CD14-positive monocyte (primary cell): ENCODE data around the gene AMELX. TPM values are rescaled to one million over a fixed set of nuclear protein-coding genes. Genes with fewer than 3 reads are reported as not detected.

Experiments used
- DNase-seq, 3 donors: peaks; one replicate each; pipeline ENCODE4 v3.0.0-alpha.2; 2011 to 2022
- H2AFZ ChIP-seq: 2 replicates; pipeline ENCODE4 v1.6.0; 2012; ENCODE audit warnings: mild to moderate bottlenecking, low read depth, low read length, inconsistent platforms; ENCODE audit not compliant: insufficient read depth, poor library complexity, severe bottlenecking
- H3K27ac ChIP-seq, 2 donors: 1 replicate in 1 of 2; 2 replicates in 1 of 2; pipeline ENCODE4 v1.5.1; 2012 to 2013; ENCODE audit warnings: low read length in 2 of 2, control low read depth in 1 of 2, inconsistent platforms in 1 of 2, low read depth in 1 of 2, mild to moderate bottlenecking in 1 of 2
- H3K27me3 ChIP-seq, 2 donors: one replicate each; pipeline versions ENCODE4 v1.6.0 to v1.6.1; 2011 to 2013; ENCODE audit warnings: low read length in 2 of 2; ENCODE audit not compliant: control insufficient read depth in 2 of 2, insufficient read depth in 2 of 2
- H3K36me3 ChIP-seq, 2 donors: replicated peaks in 1 of 2; 1 replicate in 1 of 2; 2 replicates in 1 of 2; pipeline versions ENCODE4 v1.5.1 to v1.6.1; 2012 to 2013; ENCODE audit warnings: low read length in 2 of 2, control low read depth in 1 of 2, inconsistent platforms in 1 of 2, mild to moderate bottlenecking in 1 of 2; ENCODE audit not compliant: insufficient read depth in 2 of 2, control insufficient read depth in 1 of 2
- H3K4me1 ChIP-seq, 2 donors: 1 replicate in 1 of 2; 2 replicates in 1 of 2; pipeline versions ENCODE4 v1.5.1 to v1.6.1; 2012 to 2013; ENCODE audit warnings: low read length in 2 of 2, control low read depth in 1 of 2, inconsistent platforms in 1 of 2, mild to moderate bottlenecking in 1 of 2, moderate library complexity in 1 of 2; ENCODE audit not compliant: insufficient read depth in 2 of 2, control insufficient read depth in 1 of 2
- H3K4me2 ChIP-seq: replicated peaks from 2 replicates; pipeline ENCODE3; 2012; ENCODE audit warnings: low read length, moderate library complexity, mild to moderate bottlenecking; ENCODE audit not compliant: poor library complexity, severe bottlenecking; ENCODE audit errors: extremely low read depth
- H3K4me3 ChIP-seq, 3 experiments: fragments of 200-600 bp in 1 of 3; sonication (generic) in 1 of 3; replicated peaks in 1 of 3; 1 replicate in 2 of 3; 2 replicates in 1 of 3; pipeline ENCODE4 v1.5.1; 2011 to 2013; ENCODE audit warnings: low read length in 3 of 3, mild to moderate bottlenecking in 3 of 3, control low read depth in 2 of 3, low read depth in 2 of 3, inconsistent platforms in 1 of 3, moderate library complexity in 1 of 3
- H3K79me2 ChIP-seq: 2 replicates; pipeline ENCODE4 v1.6.0; 2012; ENCODE audit warnings: mild to moderate bottlenecking, control low read depth, inconsistent platforms, low read length, moderate library complexity; ENCODE audit not compliant: insufficient read depth
- H3K9ac ChIP-seq: 2 replicates; pipeline ENCODE4 v1.6.0; 2017; ENCODE audit warnings: low read length, mild to moderate bottlenecking; ENCODE audit not compliant: insufficient read depth, poor library complexity, severe bottlenecking
- H3K9me3 ChIP-seq, 2 donors: replicated peaks in 1 of 2; 1 replicate in 1 of 2; 2 replicates in 1 of 2; pipeline versions ENCODE4 v1.5.1 to v1.6.1; 2012 to 2013; ENCODE audit warnings: low read length in 2 of 2, control low read depth in 1 of 2; ENCODE audit not compliant: control insufficient read depth in 1 of 2, insufficient read depth in 1 of 2
- H4K20me1 ChIP-seq: 2 replicates; pipeline ENCODE4 v1.6.0; 2012; ENCODE audit warnings: mild to moderate bottlenecking, low read length, control low read depth, moderate library complexity; ENCODE audit not compliant: insufficient read depth
- H3K27ac Mint-ChIP-seq, 7 donors: one replicate each; pipeline ENCODE4 v1.8.0; 2020; ENCODE audit warnings: mild to moderate bottlenecking in 7 of 7, mixed read lengths in 7 of 7, moderate library complexity in 6 of 7, inconsistent platforms in 2 of 7
- H3K27me3 Mint-ChIP-seq, 3 donors: one replicate each; pipeline ENCODE4 v1.8.0; 2021 to 2022; ENCODE audit warnings: low read depth in 3 of 3, mild to moderate bottlenecking in 3 of 3, mixed read lengths in 3 of 3, moderate library complexity in 3 of 3, inconsistent platforms in 1 of 3
- H3K36me3 Mint-ChIP-seq, 2 donors: one replicate each; pipeline ENCODE4 v1.8.0; 2020; ENCODE audit warnings: mixed read lengths in 2 of 2, inconsistent platforms in 1 of 2, mild to moderate bottlenecking in 1 of 2
- H3K4me1 Mint-ChIP-seq: one replicate; pipeline ENCODE4 v1.8.0; 2020; ENCODE audit warnings: mild to moderate bottlenecking, mixed read lengths
- H3K4me3 Mint-ChIP-seq, 2 donors: one replicate each; pipeline ENCODE4 v1.8.0; 2020; ENCODE audit warnings: mild to moderate bottlenecking in 2 of 2, mixed read lengths in 2 of 2, moderate library complexity in 1 of 2
- H3K9me3 Mint-ChIP-seq, 7 donors: one replicate each; pipeline ENCODE4 v1.8.0; 2020 to 2022; ENCODE audit warnings: mixed read lengths in 7 of 7, mild to moderate bottlenecking in 6 of 7, moderate library complexity in 6 of 7, inconsistent platforms in 2 of 7
- WGBS: methylation state at CpG from one replicate; pipeline ENCODE4 v1.1.5; 2013; ENCODE audit warnings: missing lambda C conversion rate; ENCODE audit not compliant: insufficient coverage; 5-methylcytosine and 5-hydroxymethylcytosine counted together
- intact Hi-C, 2 donors: fragments of 100-400 bp; cut with micrococcal nuclease; formaldehyde crosslinking; loops; one replicate each; pipeline versions ENCODE4 v1.15.0 to v1.15.1; 2023
- polyA plus RNA-seq, 3 donors: library from polyadenylated mRNA; depleted of rRNA in 1 of 3; unstranded in 2 of 3; stranded (reverse) in 1 of 3; fragments of 300-500 nt in 2 of 3; fragments of >200 nt in 1 of 3; fragmentation: Illumina TruSeq in 2 of 3; gene quantifications; 1 replicate in 2 of 3; 2 replicates in 1 of 3; pipeline ENCODE4 v1.2.3, GENCODE V29; 2012 to 2021
- TF ChIP-seq, protein P1 (sequence below): fragments of 200-600 bp; IDR thresholded peaks from one replicate; pipeline ENCODE4 v1.8.0; 2022; ENCODE audit warnings: antibody characterized with exemption, mild to moderate bottlenecking

The AMELX gene
- polyA plus RNA-seq, 3 donors: not detected

DNA sequence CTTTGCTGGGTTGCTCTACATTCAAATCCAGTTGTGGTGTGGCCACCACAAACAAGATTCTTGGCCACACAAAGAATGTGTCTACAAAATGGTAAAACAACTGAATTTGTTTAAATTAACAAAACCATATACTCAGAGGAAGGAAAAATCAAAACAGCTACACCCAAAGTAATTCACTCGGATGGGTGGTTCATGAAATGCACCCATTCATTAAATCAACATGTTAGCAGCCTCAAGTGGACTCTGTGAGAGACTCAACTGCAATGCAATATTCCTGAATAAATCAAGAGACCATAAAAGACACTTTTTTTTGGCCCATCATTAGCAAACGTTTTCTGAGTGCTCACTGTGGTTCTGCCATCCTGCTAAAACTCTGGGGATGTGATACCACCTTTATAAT, 11.2 kb upstream of the AMELX start:
- Histone ChIP-seq H3K9ac (no peak overlapping the region), H4K20me1 (no peaks in the 10 kb centered on the region), H3K4me1 (no peaks in the 10 kb centered on the region), H2AFZ (no peak overlapping the region), H3K79me2 (no peaks in the 10 kb centered on the region), H3K27me3 (no peaks in the 10 kb centered on the region), H3K4me2 (no peak overlapping the region), H3K9me3 (no peaks in the 10 kb centered on the region), H3K36me3 (no peaks in the 10 kb centered on the region), H3K27ac (no peak overlapping the region), H3K4me3 (no peak overlapping the region)
- intact Hi-C loops: no loop called here
- peaks cover 0 to 2% (median 0%) of the 10 kb centered on the region in 7 donors for H3K9me3 Mint-ChIP-seq
- no peaks in the 10 kb centered on the region for H3K36me3 Mint-ChIP-seq
- no peak for DNase-seq
- no peaks in the 10 kb centered on the region for H3K27me3 Mint-ChIP-seq
- no peak overlapping the region for H3K4me3 Mint-ChIP-seq
- no peaks in the 10 kb centered on the region for H3K4me1 Mint-ChIP-seq
- no peak overlapping the region for H3K27ac Mint-ChIP-seq
- WGBS: no CpG with 5 or more reads among the region's 2 CpGs
- TF ChIP-seq, protein P1, sequence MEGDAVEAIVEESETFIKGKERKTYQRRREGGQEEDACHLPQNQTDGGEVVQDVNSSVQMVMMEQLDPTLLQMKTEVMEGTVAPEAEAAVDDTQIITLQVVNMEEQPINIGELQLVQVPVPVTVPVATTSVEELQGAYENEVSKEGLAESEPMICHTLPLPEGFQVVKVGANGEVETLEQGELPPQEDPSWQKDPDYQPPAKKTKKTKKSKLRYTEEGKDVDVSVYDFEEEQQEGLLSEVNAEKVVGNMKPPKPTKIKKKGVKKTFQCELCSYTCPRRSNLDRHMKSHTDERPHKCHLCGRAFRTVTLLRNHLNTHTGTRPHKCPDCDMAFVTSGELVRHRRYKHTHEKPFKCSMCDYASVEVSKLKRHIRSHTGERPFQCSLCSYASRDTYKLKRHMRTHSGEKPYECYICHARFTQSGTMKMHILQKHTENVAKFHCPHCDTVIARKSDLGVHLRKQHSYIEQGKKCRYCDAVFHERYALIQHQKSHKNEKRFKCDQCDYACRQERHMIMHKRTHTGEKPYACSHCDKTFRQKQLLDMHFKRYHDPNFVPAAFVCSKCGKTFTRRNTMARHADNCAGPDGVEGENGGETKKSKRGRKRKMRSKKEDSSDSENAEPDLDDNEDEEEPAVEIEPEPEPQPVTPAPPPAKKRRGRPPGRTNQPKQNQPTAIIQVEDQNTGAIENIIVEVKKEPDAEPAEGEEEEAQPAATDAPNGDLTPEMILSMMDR: no peak

DNA sequence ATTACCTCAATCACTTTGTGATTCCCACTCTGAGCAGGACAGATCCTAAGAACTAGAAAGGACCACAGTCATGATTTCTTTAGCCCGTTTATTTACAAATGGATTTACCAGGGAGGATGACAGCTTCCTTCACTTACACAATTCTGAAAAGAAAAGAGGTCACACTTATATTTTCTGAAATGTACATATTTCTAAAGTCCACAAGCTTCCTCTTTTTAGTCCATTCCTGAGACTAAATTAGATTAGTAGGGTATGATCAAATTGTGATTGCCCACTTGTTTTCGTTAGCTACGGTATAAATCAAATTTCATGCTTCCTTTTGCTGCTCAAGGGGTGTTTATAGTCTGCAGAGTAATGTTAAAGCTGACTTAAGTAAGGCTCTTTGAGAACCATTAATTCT, 7.6 kb upstream of the AMELX start:
- H3K27me3 ChIP-seq: no peaks in the 10 kb centered on the region
- Mint-ChIP-seq H3K4me3 (no peak overlapping the region), H3K4me1 (no peaks in the 10 kb centered on the region), H3K27me3 (peaks cover 0 to 6% (median 0%) of the 10 kb centered on the region in 3 donors), H3K9me3 (peaks cover 0 to 4% (median 0%) of the 10 kb centered on the region in 7 donors), H3K36me3 (no peaks in the 10 kb centered on the region), H3K27ac (no peak overlapping the region)
- no peak overlapping the region for H3K27ac ChIP-seq
- H2AFZ ChIP-seq: no peak overlapping the region
- DNase-seq: no peak
- no peaks in the 10 kb centered on the region for H3K4me1 ChIP-seq
- TF ChIP-seq, protein P1: no peak
- WGBS: no CpG with 5 or more reads among the region's 3 CpGs
- intact Hi-C loops: no loop called here
- no peak overlapping the region for H3K4me2 ChIP-seq
- no peaks in the 10 kb centered on the region for H3K36me3 ChIP-seq
- H3K79me2 ChIP-seq: no peaks in the 10 kb centered on the region
- no peaks in the 10 kb centered on the region for H4K20me1 ChIP-seq
- no peak overlapping the region for H3K9ac ChIP-seq
- H3K4me3 ChIP-seq: no peak overlapping the region
- no peaks in the 10 kb centered on the region for H3K9me3 ChIP-seq
